ENCODE measurements around the gene KRT38. TPM values are rescaled to one million over a fixed set of nuclear protein-coding genes. Genes with fewer than 3 reads are reported as not detected.

Gene KRT38
- total RNA-seq, 1 experiment from 2014 or later: not detected

DNA sequence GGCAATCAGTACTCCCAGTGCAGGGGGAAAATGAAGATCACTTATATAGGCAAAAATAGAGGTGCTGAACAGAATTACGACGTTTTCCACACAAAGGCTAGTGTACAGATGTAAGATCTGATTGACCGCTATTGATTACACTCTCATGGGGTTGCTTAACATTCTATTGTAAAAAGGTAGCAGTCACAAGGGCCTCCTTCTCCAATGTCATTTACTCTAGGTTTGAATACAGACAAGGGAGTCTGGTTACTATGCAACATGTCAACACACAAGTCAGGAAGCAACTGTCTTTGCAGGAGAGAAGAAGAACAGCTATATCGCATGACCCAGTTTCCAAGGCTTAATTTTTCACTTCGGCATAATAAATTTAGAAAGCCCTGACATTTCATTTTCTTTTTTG, 24.3 kb downstream of the KRT38 start:
- TF ChIP-seq, protein P1, sequence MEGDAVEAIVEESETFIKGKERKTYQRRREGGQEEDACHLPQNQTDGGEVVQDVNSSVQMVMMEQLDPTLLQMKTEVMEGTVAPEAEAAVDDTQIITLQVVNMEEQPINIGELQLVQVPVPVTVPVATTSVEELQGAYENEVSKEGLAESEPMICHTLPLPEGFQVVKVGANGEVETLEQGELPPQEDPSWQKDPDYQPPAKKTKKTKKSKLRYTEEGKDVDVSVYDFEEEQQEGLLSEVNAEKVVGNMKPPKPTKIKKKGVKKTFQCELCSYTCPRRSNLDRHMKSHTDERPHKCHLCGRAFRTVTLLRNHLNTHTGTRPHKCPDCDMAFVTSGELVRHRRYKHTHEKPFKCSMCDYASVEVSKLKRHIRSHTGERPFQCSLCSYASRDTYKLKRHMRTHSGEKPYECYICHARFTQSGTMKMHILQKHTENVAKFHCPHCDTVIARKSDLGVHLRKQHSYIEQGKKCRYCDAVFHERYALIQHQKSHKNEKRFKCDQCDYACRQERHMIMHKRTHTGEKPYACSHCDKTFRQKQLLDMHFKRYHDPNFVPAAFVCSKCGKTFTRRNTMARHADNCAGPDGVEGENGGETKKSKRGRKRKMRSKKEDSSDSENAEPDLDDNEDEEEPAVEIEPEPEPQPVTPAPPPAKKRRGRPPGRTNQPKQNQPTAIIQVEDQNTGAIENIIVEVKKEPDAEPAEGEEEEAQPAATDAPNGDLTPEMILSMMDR (conservative IDR thresholded peaks at IDR 0.05): no peak
- no peak overlapping the region for H3K27ac Mint-ChIP-seq
- H2BK15ac ChIP-seq (ENCODE audit: low read depth, low read length): no peak overlapping the region

More for the DNA sequence above, 24.3 kb downstream of the KRT38 start:
- no peak overlapping the region for H3K56ac ChIP-seq (ENCODE audit: insufficient read length, low read depth, low read length)
- peaks cover 4% of the 10 kb centered on the region for H3K4me1 ChIP-seq (ENCODE audit: insufficient read depth, low read length)
- no peaks in the 10 kb centered on the region for H3K9me3 ChIP-seq (ENCODE audit: control insufficient read depth, low read depth, low read length)
- H3K4me1 Mint-ChIP-seq: peaks cover 30 to 33% of the 10 kb centered on the region in 2 experiments
- no peak overlapping the region for H3K27ac ChIP-seq (ENCODE audit: insufficient read length, low read depth, low read length)
- no CpG with 5 or more reads among the region's 5 CpGs for WGBS (ENCODE audit: extremely low coverage, insufficient read length, low lambda C conversion rate)
- no peak overlapping the region for H2BK12ac ChIP-seq (ENCODE audit: insufficient read length, low read depth, low read length)
- H3K4me2 ChIP-seq (ENCODE audit: insufficient read depth, insufficient read length, low read length): no peak overlapping the region
- peaks cover 5% of the 10 kb centered on the region; the same call in 1 of the 2 replicates for H3K27me3 Mint-ChIP-seq (ENCODE audit: low read depth)
- no peaks in the 10 kb centered on the region for H3K9me3 Mint-ChIP-seq
- no peak overlapping the region for H3K23ac ChIP-seq (ENCODE audit: insufficient read length, low read depth, low read length)
- no peak for DNase-seq
- no peak overlapping the region for H2BK120ac ChIP-seq (ENCODE audit: low read depth, low read length, poor library complexity, severe bottlenecking)
- no peaks in the 10 kb centered on the region for H3K79me2 ChIP-seq (ENCODE audit: insufficient read depth, low read length)
- no peak overlapping the region for H3K9ac ChIP-seq (ENCODE audit: extremely low read depth, insufficient read length, low read length)
- no peak overlapping the region for H3K18ac ChIP-seq (ENCODE audit: insufficient read length, low read depth, low read length)
- no peak overlapping the region for H3K4me3 Mint-ChIP-seq
- H3K36me3 Mint-ChIP-seq (ENCODE audit: insufficient read depth in 1 of 3, low read depth in 3 of 3): no peaks in the 10 kb centered on the region
- H3T11ph ChIP-seq (ENCODE audit: low read length): no peak overlapping the region
- H2BK5ac ChIP-seq (ENCODE audit: insufficient read length, low read length): no peak overlapping the region
- no peaks in the 10 kb centered on the region for H3K79me1 ChIP-seq (ENCODE audit: insufficient read depth, low read depth, low read length, poor library complexity, severe bottlenecking)
- H2AFZ ChIP-seq (ENCODE audit: low read length): no peak overlapping the region
- no peak overlapping the region for H2AK5ac ChIP-seq (ENCODE audit: insufficient read length, low read length)
- no peak overlapping the region for H4K5ac ChIP-seq (ENCODE audit: insufficient read length, low read depth, low read length)
- H3K14ac ChIP-seq (ENCODE audit: insufficient read depth, low read length): no peak overlapping the region
- no peak overlapping the region for H3K4ac ChIP-seq (ENCODE audit: low read depth, low read length)
- H4K20me1 ChIP-seq (ENCODE audit: control insufficient read depth, insufficient read depth, insufficient read length): no peaks in the 10 kb centered on the region
- H3K27me3 ChIP-seq (ENCODE audit: insufficient read depth, low read length): no peaks in the 10 kb centered on the region
- no peak overlapping the region for H4K91ac ChIP-seq (ENCODE audit: insufficient read length, low read depth, low read length)
- H2BK20ac ChIP-seq (ENCODE audit: low read depth, low read length, poor library complexity, severe bottlenecking): no peak overlapping the region
- H3K23me2 ChIP-seq (ENCODE audit: insufficient read length, low read depth, low read length, poor library complexity, severe bottlenecking): no peaks in the 10 kb centered on the region
- no peak overlapping the region for H4K8ac ChIP-seq (replicated peaks; ENCODE audit: insufficient read length, low read depth, low read length)

Measured in H9 (cell line).